GM18499 (cell line): ENCODE measurements around the gene TEX19.
"Not testable (repeated sequence)": the region's sequence is repeated elsewhere in the genome, so short reads cannot be mapped to it uniquely, and the experiment has no call there.

Source experiments
- ATAC-seq: cut with Tn5 transposase; IDR thresholded peaks from one replicate; pipeline ENCODE4 v1.9.1; 2021; ENCODE audit warnings: moderate number of reproducible peaks; ENCODE audit not compliant: insufficient read depth, unreplicated experiment

TEX19 gene

GRCh38 chr17:82373072-82373452, 14.0 kb downstream of the TEX19 start:
- ATAC-seq = not testable (repeated sequence)

DNA sequence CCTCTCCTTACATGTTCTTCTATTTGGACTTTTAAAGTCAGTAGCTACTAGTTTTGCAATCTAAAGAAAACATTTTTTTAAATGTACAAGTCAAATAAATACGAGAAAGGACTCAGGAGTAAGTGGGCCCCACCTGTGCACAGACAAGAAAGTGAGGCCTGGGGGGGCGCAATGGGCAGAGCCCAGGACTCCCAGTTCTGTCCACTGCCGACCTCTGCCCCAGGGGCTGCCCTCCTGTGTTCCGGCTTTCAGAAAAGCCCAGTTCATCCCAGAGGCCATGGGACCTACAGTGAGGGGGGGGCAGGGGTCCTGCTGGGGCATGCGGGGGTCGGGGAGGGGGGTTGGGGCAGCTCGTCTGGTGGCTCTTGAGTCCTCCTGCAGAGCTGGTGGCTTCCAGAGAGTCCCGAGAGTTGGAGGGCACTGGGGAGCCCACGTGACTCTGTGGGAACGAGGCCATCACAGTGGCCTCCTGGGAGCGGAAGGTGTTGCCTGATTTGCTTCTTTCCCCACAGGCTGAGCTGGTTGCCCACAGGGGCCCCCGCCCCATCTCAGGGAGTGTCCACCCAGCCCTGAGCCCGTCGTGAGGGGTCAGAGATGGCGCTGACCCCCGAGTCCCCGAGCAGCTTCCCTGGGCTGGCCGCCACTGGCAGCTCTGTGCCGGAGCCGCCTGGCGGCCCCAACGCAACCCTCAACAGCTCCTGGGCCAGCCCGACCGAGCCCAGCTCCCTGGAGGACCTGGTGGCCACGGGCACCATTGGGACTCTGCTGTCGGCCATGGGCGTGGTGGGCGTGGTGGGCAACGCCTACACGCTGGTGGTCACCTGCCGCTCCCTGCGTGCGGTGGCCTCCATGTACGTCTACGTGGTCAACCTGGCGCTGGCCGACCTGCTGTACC, 14.9 kb downstream of the TEX19 start:
- no peak for ATAC-seq

- ATAC-seq = no peak
Observed at GRCh38 chr17:82374626-82375331, 15.7 kb downstream of the TEX19 start.

GRCh38 chr17:82375359-82376041, 16.5 kb downstream of the TEX19 start:
- ATAC-seq = no peak

DNA sequence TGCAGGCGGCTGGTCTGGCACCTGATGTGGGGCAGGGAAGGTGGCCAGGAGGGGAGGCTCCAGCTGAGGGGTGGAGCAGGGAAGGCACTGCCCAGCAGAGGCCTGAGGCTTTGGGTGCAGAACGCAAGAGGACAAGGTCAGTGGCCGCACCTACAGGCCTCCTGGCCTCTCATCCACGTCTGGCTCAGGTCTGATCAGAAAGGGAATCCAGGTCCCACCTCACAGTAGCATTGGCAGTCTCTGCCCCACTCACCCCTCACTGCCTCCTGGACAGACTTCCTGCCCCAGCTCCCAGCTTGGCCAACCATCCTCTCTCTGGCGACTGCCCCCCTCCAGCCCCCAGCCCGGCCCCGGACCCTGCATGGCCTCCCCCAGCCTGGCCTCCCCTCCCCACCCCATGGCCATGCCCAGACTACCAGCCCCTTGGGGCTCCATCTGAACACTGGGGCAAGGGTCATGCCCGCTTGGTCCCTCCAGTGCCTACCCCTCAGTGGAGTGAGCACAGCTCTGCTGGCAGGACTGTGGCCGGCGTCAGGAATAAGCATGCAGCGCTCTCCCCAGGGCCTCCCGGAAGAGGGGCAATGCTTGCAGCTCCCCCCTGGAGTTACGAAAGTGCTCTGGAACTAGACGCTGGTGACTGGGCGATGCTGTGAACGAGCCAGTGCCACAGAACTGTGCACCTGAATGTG, 17.1 kb downstream of the TEX19 start:
- no peak for ATAC-seq

GRCh38 chr17:82377294-82377693, 18.2 kb downstream of the TEX19 start:
- not testable (repeated sequence) for ATAC-seq

GRCh38 chr17:82377924-82378740, 19.1 kb downstream of the TEX19 start:
- ATAC-seq = no peak

- ATAC-seq = no peak
Observed at GRCh38 chr17:82378741-82379021, 19.6 kb downstream of the TEX19 start.

- ATAC-seq = no peak
Observed at GRCh38 chr17:82380860-82381702, 22.0 kb downstream of the TEX19 start.

DNA sequence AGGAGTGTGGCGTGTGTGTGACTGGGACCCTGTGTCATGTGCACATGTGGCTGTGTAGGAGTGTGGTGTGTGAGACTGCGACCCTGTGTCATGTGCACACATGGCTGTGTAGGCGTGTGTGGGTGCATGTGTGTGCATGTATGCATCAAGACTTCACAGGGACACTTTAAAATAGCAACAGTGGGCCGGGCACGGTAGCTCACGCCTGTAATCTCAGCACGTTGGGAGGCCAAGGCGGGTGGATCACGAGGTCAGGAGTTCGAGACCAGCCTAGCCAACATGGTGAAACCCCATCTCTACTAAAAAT, 22.6 kb downstream of the TEX19 start:
- ATAC-seq = not testable (repeated sequence)

DNA sequence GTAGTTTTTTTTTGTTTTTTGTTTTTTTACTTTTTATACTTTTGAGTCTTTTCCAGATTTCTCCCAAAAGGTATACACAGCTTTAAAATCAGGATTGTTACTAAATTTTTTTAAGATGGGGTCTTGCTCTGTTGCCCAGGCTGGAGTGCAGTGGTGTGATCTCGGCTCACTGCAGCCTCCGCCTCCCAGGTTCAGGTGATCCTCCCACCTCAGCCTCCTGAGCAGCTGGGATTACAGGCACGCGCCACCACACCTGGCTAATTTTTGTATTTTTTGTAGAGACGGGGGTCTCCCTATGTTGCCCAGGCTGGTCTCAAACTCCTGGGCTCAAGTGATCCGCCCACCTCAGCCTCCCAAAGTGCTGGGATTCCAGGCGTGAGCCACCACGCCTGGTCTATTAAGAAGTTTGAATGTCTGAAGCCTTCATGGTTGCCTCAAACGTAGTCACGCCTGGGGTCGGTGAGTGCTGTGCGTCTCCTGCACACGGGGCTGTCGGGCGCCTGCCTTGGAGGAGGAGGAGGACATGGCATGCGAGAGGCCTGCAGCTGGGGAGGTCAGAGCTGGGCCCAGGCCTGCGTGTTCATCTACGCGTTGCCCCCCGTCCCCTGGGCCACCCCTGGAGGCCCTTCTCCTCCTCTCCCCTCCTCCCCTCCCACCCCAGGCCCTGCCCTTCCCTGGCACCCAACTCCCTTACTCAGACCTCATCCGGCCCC, 23.3 kb downstream of the TEX19 start:
- ATAC-seq = not testable (repeated sequence)

GRCh38 chr17:82382933-82383255, 23.8 kb downstream of the TEX19 start:
- no peak for ATAC-seq

DNA sequence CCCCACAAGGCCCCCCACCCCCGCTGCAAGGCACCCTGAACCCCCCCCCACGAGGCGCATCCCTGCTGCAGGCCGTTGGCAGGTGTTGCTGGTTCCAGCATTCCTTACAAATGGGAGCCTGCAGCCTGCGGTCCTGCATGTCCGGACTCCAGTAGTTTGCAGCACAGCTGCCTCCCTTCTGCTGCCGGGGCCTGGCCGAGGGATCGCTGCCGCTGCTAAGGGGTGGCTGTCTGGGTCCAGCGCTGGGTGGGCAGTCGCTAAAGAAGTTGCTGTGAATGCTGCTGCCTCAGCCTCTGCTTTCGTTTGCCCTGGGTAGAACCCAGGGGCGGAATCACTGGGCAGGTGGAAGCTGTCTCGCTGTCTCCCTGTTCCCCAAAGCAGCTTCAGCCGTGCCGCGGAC, 24.4 kb downstream of the TEX19 start:
- ATAC-seq = no peak

DNA sequence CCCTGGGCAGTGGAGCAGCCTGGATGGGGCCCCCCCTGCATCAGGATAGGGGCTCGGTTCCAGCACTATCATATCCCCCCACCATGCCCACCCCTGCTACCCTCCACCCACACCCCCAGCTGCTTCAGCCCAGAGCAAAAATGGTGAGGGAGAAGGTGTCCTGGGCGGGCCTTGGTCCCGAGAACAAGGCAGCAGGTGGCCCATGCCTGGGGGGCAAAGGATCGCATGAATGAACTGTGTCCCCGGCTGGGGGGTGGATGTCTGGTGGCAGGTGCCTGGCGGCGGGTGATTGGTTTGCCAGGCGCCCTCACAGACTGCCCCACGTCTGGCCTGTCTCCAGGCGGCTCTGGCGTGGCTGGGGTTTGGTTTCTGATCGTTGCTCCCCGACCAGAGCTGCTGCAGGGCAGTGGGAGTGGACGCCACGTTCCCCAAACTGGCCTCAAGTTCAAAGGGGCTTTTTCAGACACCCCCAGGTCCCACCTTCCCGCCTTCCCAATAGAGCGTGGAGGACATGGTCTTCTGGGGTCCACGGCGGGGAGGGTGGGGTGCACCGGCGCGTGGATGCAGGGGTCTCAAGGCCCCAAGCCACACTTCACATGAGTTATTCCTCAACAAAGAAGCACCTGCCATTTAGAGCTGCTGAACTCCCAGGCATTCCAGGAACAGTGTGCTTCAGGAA, 25.1 kb downstream of the TEX19 start:
- ATAC-seq = no peak

DNA sequence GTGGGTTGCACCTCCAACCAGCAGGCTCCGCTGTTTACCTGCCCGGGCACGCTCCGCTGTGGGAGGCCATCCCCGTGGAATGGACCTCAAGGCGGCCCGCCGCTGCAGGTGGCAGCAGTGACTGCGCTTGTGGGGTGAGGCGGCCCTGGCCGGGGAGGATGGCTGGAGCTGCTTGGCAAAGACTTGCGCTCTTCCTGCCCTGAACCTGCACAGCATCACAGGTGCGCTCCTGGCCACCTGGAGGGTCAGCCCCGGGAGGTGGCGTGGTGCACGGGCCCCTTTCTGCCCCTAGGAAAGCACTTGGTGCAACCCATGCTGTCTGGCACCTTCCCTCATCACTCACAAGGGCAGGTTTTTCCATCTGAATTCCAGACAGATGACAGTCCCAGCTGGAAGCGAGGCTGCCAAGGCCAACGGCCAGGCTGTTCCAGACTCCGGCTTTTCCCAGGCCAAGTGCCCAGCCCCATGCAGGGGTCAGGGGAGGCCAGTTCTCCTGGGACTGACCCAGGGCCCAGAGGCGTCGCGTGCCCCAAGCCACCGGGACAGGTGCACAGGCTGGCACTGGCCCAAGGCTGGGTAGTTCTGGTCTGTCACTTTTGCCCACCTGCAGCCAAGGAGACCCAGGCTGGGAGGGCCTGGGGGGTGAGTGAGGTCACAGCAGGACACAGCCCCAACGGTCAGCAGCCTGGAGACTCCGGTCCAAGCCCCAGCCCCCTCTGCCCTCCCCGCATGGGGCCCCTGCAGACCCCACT, 25.9 kb downstream of the TEX19 start:
- ATAC-seq = no peak

- ATAC-seq = no peak
Observed at GRCh38 chr17:82385559-82386254, 26.7 kb downstream of the TEX19 start.

DNA sequence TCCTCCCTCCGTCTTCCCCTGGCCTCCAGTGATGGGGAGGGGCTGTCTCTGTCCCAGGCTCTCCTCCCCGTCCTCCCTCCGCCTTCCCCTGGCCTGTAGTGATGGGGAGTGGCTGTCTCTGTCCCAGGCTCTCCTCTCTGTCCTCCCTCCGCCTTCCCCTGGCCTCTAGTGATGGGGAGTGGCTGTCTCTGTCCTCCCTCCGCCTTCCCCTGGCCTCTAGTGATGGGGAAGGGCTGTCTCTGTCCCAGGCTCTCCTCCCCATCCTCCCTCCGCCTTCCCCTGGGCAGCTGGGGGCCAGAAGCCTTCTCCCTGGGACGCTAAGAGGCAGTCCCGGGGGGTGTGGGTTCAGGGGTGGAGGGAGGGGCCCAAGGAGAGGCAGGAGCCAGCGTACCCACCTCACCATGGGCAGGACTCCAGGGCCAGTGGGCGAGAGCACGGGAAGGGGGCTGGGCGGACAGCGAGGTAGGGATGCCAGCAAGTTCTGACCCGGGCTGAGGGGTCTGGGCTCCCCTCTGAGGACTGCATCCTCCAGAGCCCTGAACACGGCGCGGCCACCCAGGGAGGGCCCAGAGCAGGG, 27.3 kb downstream of the TEX19 start:
- no peak for ATAC-seq
